ENCODE measurements around the gene LAP3.

Gene LAP3

GRCh38 chr4:17630228-17630627 lies 53.2 kb downstream of the LAP3 start:
- TF ChIP-seq CTCF (IDR thresholded peaks at IDR 0.05) = no peak

DNA sequence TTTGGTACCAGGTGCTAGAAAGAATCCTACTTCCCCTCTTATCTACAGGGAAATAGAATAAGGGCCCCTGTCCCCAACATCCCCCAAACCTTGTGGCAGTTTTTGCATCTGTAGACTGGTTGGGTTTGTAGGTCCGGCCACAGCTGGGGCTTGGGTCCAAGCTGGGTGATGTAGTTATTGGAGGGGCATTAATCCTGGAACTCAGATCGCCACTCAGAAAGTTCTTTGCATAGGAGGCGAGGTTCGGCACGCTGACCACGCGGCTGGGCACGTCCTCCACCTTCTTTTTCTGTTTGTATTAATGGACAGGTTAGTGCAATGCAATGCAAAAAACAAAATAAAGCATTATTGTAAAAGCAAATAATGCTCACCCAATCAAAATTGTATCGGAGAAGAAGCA lies 56.6 kb downstream of the LAP3 start:
- TF ChIP-seq CTCF (IDR thresholded peaks at IDR 0.05) = no peak

GRCh38 chr4:17635056-17635455 lies 58.1 kb downstream of the LAP3 start:
- no peak for TF ChIP-seq CTCF (IDR thresholded peaks at IDR 0.05)

- no peak for TF ChIP-seq CTCF (IDR thresholded peaks at IDR 0.05)
Measured at GRCh38 chr4:17636341-17636695, 59.3 kb downstream of the LAP3 start.

- TF ChIP-seq CTCF (IDR thresholded peaks at IDR 0.05) = peak; percentile 95
Measured at GRCh38 chr4:17636696-17637622, 60.0 kb downstream of the LAP3 start.

DNA sequence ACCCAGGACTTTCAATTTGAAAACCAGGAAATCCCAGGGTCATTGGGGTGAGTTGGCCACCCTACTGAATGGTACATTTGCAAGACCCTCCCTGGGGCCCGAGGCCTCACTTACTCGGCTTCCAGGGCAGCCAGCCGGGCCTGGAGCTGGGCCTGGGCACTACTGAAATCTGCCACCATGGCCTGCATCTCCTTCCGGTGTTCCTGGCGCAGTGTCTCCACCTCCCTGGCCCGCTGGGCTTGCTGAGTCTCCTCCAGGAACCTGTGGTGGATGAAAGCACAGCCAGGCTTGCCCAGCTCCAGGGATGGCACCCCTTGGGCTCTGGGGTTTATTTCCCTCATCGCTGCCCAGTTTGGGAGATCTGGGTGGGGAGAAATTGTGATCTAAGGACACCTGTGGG lies 62.1 kb downstream of the LAP3 start:
- TF ChIP-seq CTCF (IDR thresholded peaks at IDR 0.05) = no peak

GRCh38 chr4:17642398-17642783 lies 65.4 kb downstream of the LAP3 start:
- TF ChIP-seq CTCF (IDR thresholded peaks at IDR 0.05) = no peak

All from LNCAP (cell line).